Erythroblast (primary cell): ENCODE results near the gene THRB.

Source experiments
- GATA1 ChIP-seq: IDR thresholded peaks from 2 replicates; pipeline ENCODE4 v1.6.1; 2011; ENCODE audit warnings: low read depth, mild to moderate bottlenecking, control low read depth, low read length, moderate library complexity
- POLR2A ChIP-seq: IDR thresholded peaks from 2 replicates; pipeline ENCODE4 v1.6.1; 2011; ENCODE audit warnings: mild to moderate bottlenecking, low read length

GRCh38 chr3:24168977-24169376 lies 325.7 kb downstream of the THRB start:
- TF ChIP-seq POLR2A, result no peak
- TF ChIP-seq GATA1, result no peak
